HepG2 (cell line): ENCODE measurements around the gene MAMSTR. TPM values are rescaled to one million over a fixed set of nuclear protein-coding genes. Genes with fewer than 3 reads are reported as not detected.

Experiments
- ATAC-seq: fragments of 200-7000 bp; cut with Tn5 transposase; 3 replicates; pipeline ENCODE4 v1.9.1; 2020; ENCODE audit warnings: mild to moderate bottlenecking, moderate library complexity
- BruUV-seq: library from RNA; stranded (reverse); fragments of 400-500 nt; replicated peaks from 2 replicates; lab custom pipeline; 2021; lab: Mats Ljungman, UMichigan
- CTCF ChIA-PET: fragments of 300-600 bp; formaldehyde crosslinking; extraction: SDS; loops from one replicate; lab custom pipeline; 2021; ENCODE audit warnings: low total read pairs, inconsistent platforms, low intra/inter-chr PET ratio; lab: Yijun Ruan, JAX
- POLR2A ChIA-PET: fragments of 350-600 bp; sonication (Branson Sonifier 250); formaldehyde crosslinking; loops from one replicate; lab custom pipeline; 2020; ENCODE audit warnings: antibody characterized with exemption, inconsistent platforms; lab: Yijun Ruan, JAX
- DNase-seq: peaks from one replicate; pipeline ENCODE4 v3.0.0-alpha.2; 2015; ENCODE audit warnings: low spot score
- FAIRE-seq: peaks from 3 replicates; lab custom pipeline; 2011; peaks lifted over from hg19 to GRCh38; lab: Jason Lieb, UNC
- H2AFZ ChIP-seq: one replicate; pipeline ENCODE4 v1.6.1; 2011; ENCODE audit warnings: low read length, inconsistent platforms
- H3K27ac ChIP-seq: fragments of 300-600 bp; 3 replicates; pipeline ENCODE4 v1.8.0; 2011; ENCODE audit warnings: mixed run types, mild to moderate bottlenecking, mixed read lengths, low read length, inconsistent platforms; ENCODE audit not compliant: insufficient read depth; ENCODE audit errors: extremely low read length
- H3K27me3 ChIP-seq, 2 experiments: fragments of 200-600 bp in 1 of 2; 2 replicates in 1 of 2; 3 replicates in 1 of 2; pipeline versions ENCODE4 v1.6.0 to v1.8.0; 2011; ENCODE audit warnings: low read length in 2 of 2, mild to moderate bottlenecking in 2 of 2, moderate library complexity in 2 of 2, inconsistent platforms in 1 of 2; ENCODE audit not compliant: insufficient read depth in 2 of 2, control insufficient read depth in 1 of 2
- H3K36me3 ChIP-seq, 2 experiments: fragments of 200-600 bp in 1 of 2; replicated peaks in 1 of 2; 2 replicates in 1 of 2; 3 replicates in 1 of 2; pipeline versions ENCODE4 v1.5.1 to v1.8.0; 2011; ENCODE audit warnings: low read length in 2 of 2, inconsistent platforms in 1 of 2; ENCODE audit not compliant: insufficient read depth in 2 of 2, control insufficient read depth in 1 of 2
- H3K4me1 ChIP-seq: 2 replicates; pipeline ENCODE4 v1.5.1; 2012; ENCODE audit warnings: low read length, inconsistent platforms; ENCODE audit not compliant: insufficient read depth
- H3K4me2 ChIP-seq: 2 replicates; pipeline ENCODE4 v1.6.0; 2011; ENCODE audit warnings: low read depth, low read length, inconsistent platforms
- H3K4me3 ChIP-seq, 3 experiments: fragments of 200-600 bp in 1 of 3; sonication (generic), shearing (Covaris generic) in 1 of 3; replicated peaks in 1 of 3; 2 replicates each; pipeline ENCODE4 v1.5.1; 2011 to 2016; ENCODE audit warnings: low read length in 3 of 3, inconsistent platforms in 2 of 3, low read depth in 2 of 3, mild to moderate bottlenecking in 2 of 3, control low read depth in 1 of 3, mixed read lengths in 1 of 3; ENCODE audit not compliant: insufficient read depth in 1 of 3
- H3K79me2 ChIP-seq: one replicate; pipeline ENCODE4 v1.6.1; 2011; ENCODE audit warnings: low read length, inconsistent platforms; ENCODE audit not compliant: insufficient read depth
- H3K9ac ChIP-seq: 2 replicates; pipeline ENCODE4 v1.6.0; 2011; ENCODE audit warnings: mild to moderate bottlenecking, low read depth, low read length, inconsistent platforms; ENCODE audit not compliant: insufficient read depth
- H3K9me3 ChIP-seq: 2 replicates; pipeline ENCODE4 v1.5.1; 2012; ENCODE audit warnings: mild to moderate bottlenecking, low read length
- H4K20me1 ChIP-seq: 2 replicates; pipeline ENCODE4 v1.6.0; 2011; ENCODE audit warnings: inconsistent platforms, mild to moderate bottlenecking, low read length, moderate library complexity; ENCODE audit not compliant: insufficient read depth
- CREB1 ChIP-seq, 2 experiments: fragments of 450-650 bp in 1 of 2; IDR thresholded peaks; 2 replicates each; pipeline ENCODE4 v1.6.1; 2016 to 2017; ENCODE audit warnings: control low read depth in 1 of 2, mild to moderate bottlenecking in 1 of 2, missing compliant biosample characterization in 1 of 2, missing genetic modification characterization in 1 of 2
- CREM ChIP-seq, 2 experiments: sonication (generic) in 1 of 2; formaldehyde crosslinking in 1 of 2; IDR thresholded peaks; 2 replicates each; pipeline versions ENCODE4 v1.4.0 to v1.6.1; 2016 to 2020; ENCODE audit warnings: antibody characterized with exemption in 1 of 2, mild to moderate bottlenecking in 1 of 2, missing genetic modification reagents in 1 of 2
- ELF1 ChIP-seq: sonication (generic); formaldehyde crosslinking; IDR thresholded peaks from 2 replicates; pipeline ENCODE4 v1.4.0; 2020; ENCODE audit warnings: missing genetic modification reagents
- FOXA1 ChIP-seq, 2 experiments: fragments of 450-650 bp in 1 of 2; sonication (generic) in 1 of 2; formaldehyde crosslinking in 1 of 2; IDR thresholded peaks; 2 replicates each; pipeline versions ENCODE4 v1.4.0 to v1.6.1; 2016 to 2020; ENCODE audit warnings: missing genetic modification reagents in 1 of 2
- FOXA3 ChIP-seq: IDR thresholded peaks from 2 replicates; pipeline ENCODE4 v1.6.1; 2016; ENCODE audit warnings: missing genetic modification reagents, missing compliant biosample characterization
- GABPA ChIP-seq, 2 experiments: IDR thresholded peaks; 2 replicates each; pipeline ENCODE4 v1.6.1; 2011 to 2016; ENCODE audit warnings: low read depth in 2 of 2, low read length in 1 of 2, missing biosample characterization in 1 of 2, missing genetic modification characterization in 1 of 2
- HCFC1 ChIP-seq: fragments of 150-350 bp; IDR thresholded peaks from 2 replicates; pipeline ENCODE4 v1.6.1; 2014; ENCODE audit warnings: low read depth, low read length
- KLF6 ChIP-seq: IDR thresholded peaks from 2 replicates; pipeline ENCODE4 v1.8.0; 2016; ENCODE audit warnings: missing biosample characterization, missing genetic modification reagents
- MLLT10 ChIP-seq: sonication (generic); formaldehyde crosslinking; IDR thresholded peaks from 2 replicates; pipeline ENCODE4 v1.4.0; 2020; ENCODE audit warnings: missing genetic modification reagents
- NBN ChIP-seq: fragments of 450-650 bp; conservative IDR thresholded peaks from 2 replicates; pipeline ENCODE4 v1.6.1; 2017
- SUZ12 ChIP-seq: fragments of 150-350 bp; IDR thresholded peaks from 2 replicates; pipeline ENCODE4 v1.6.1; 2014; ENCODE audit warnings: low read depth, low read length
- THAP11 ChIP-seq: IDR thresholded peaks from 2 replicates; pipeline ENCODE4 v1.6.1; 2016; ENCODE audit warnings: missing biosample characterization, missing genetic modification reagents
- ZBTB10 ChIP-seq: sonication (generic); formaldehyde crosslinking; IDR thresholded peaks from 2 replicates; pipeline ENCODE4 v1.4.0; 2020; ENCODE audit warnings: missing genetic modification reagents, borderline replicate concordance
- ZBTB21 ChIP-seq: sonication (generic); formaldehyde crosslinking; IDR thresholded peaks from 2 replicates; pipeline ENCODE4 v1.4.0; 2020; ENCODE audit warnings: missing genetic modification reagents
- ZNF143 ChIP-seq: sonication (generic); formaldehyde crosslinking; IDR thresholded peaks from 2 replicates; pipeline ENCODE4 v1.4.0; 2020; ENCODE audit warnings: missing genetic modification reagents
- WGBS: methylation state at CpG from one replicate; pipeline ENCODE4 v1.1.6; 2017; ENCODE audit warnings: low lambda C conversion rate; 5-methylcytosine and 5-hydroxymethylcytosine counted together
- in situ Hi-C: cut with HindIII; loops from 2 replicates; pipeline ENCODE4 v1.10.0; 2017; ENCODE audit warnings: low pct_unique_long_range_greater_than_20kb; ENCODE audit not compliant: extremely low pct_ligation_motif_present
- intact Hi-C: fragments of 100-400 bp; cut with micrococcal nuclease; formaldehyde crosslinking; loops from one replicate; pipeline ENCODE4 v1.10.0; 2022; ENCODE audit not compliant: unreplicated experiment
- polyA plus RNA-seq, 8 experiments: library from polyadenylated mRNA; depleted of rRNA in 3 of 8; stranded (reverse) in 7 of 8; unstranded in 1 of 8; fragments of >200 nt; fragmentation: Illumina TruSeq in 4 of 8; extraction: Trizol in 4 of 8; gene quantifications; 2 replicates each; pipeline versions ENCODE4 v1.2.1 to v1.2.3, GENCODE V29; 2011 to 2016; ENCODE audit warnings: low read depth in 4 of 8, missing spikeins in 1 of 8, mixed read lengths in 1 of 8; ENCODE audit not compliant: insufficient read depth in 1 of 8
- total RNA-seq, 5 experiments: library from RNA; depleted of rRNA; stranded (reverse); fragments of >200 nt; fragmentation: Illumina TruSeq; extraction: Trizol; gene quantifications; 2 replicates each; pipeline ENCODE4 v1.2.3, GENCODE V29; 2016; ENCODE audit warnings: low read depth in 1 of 5
- TF ChIP-seq, protein P1 (sequence below): sonication (generic); formaldehyde crosslinking; IDR thresholded peaks from 2 replicates; pipeline ENCODE4 v1.5.0; 2020; ENCODE audit warnings: missing genetic modification reagents
- TF ChIP-seq, protein P2 (sequence below): IDR thresholded peaks from 2 replicates; pipeline ENCODE4 v1.6.1; 2016; ENCODE audit warnings: missing biosample characterization, missing genetic modification reagents, low read depth

Gene MAMSTR
- total and polyA plus RNA-seq, 2 of the 13 experiments (the other 11 are each of a cell fraction or from before 2014, with no cell fraction given) = 2.2 to 2.4 TPM

DNA sequence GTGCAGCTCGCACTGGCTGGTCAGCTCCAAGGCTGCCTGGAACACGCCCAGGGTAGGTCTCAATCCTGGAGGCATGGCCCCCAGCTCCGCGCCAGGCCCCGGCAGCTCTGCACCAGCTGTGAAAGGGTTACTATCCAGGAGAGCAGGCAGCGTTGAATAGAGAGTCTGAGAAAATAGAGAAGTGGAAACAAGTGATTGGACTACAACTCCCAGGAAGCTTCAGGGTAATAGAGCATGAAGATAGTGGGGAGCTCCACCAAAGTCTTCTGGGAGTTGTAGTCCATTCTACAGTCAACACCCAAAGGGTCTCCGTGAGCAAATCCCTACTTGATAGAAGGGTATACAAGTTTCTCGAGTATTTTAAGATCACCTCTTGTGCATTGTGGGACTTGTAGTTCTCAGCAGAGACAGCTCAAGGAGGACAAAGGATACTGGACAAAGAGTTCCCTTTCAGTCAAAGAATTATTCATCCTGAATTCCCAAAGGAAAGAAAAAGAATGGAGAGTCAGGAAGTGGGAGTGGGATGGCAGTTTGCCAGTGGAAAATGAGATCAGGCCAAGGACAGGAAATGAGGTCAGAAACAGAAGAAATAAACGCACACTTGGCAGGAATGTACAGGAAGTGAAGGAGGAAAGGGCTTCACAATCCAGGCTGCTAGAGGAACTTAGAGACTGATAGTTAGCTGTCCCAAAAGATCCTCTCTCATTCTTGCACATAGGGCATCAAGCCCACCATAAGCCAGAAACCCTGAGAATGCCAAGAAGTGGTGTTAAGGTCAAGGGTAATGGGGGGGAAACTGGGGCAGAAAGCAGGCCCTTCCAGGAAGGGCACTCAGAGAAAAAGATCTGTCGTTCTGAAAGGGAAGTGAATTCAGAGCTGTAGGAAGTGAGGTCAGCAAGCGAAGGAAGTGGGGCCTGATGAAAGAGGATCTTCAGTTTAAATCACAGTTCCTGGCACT is 5.5 kb upstream of the MAMSTR start:
- peak; percentile 47 for FAIRE-seq
- no peak for ATAC-seq
- no peak for TF ChIP-seq FOXA3 (CRISPR knock-in tag)
- TF ChIP-seq NBN = no peak
- TF ChIP-seq CREM (IDR thresholded peaks at IDR 0.05) = peak; percentile 64
- no peak for TF ChIP-seq CREM (CRISPR knock-in tag; IDR thresholded peaks at IDR 0.05)
- TF ChIP-seq SUZ12 = peak; percentile 83
- TF ChIP-seq THAP11 (CRISPR knock-in tag) = peak; percentile 99
- peak; percentile 93 for TF ChIP-seq ZNF143
- TF ChIP-seq GABPA (IDR thresholded peaks at IDR 0.05; ENCODE audit: low read depth, low read length) = 0 out of 2 replicates have a peak, but pooled peaks have one; percentile 7
- TF ChIP-seq GABPA (CRISPR knock-in tag; IDR thresholded peaks at IDR 0.05; ENCODE audit: low read depth) = peak; percentile 53
- TF ChIP-seq CREB1 (IDR thresholded peaks at IDR 0.05) = peak; percentile 5; the same call in 1 of the 2 replicates
- TF ChIP-seq CREB1 (CRISPR knock-in tag; IDR thresholded peaks at IDR 0.05) = peak; percentile 60
- TF ChIP-seq ELF1 = 0 out of 2 replicates have a peak, but pooled peaks have one; percentile 6
- peak; percentile 71; the same call in 1 of the 2 replicates for TF ChIP-seq ZBTB21
- no peak for TF ChIP-seq MLLT10 (CRISPR knock-in tag)
- TF ChIP-seq, protein P1, sequence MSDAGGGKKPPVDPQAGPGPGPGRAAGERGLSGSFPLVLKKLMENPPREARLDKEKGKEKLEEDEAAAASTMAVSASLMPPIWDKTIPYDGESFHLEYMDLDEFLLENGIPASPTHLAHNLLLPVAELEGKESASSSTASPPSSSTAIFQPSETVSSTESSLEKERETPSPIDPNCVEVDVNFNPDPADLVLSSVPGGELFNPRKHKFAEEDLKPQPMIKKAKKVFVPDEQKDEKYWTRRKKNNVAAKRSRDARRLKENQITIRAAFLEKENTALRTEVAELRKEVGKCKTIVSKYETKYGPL (CRISPR knock-in tag) = no peak
- TF ChIP-seq, protein P2, sequence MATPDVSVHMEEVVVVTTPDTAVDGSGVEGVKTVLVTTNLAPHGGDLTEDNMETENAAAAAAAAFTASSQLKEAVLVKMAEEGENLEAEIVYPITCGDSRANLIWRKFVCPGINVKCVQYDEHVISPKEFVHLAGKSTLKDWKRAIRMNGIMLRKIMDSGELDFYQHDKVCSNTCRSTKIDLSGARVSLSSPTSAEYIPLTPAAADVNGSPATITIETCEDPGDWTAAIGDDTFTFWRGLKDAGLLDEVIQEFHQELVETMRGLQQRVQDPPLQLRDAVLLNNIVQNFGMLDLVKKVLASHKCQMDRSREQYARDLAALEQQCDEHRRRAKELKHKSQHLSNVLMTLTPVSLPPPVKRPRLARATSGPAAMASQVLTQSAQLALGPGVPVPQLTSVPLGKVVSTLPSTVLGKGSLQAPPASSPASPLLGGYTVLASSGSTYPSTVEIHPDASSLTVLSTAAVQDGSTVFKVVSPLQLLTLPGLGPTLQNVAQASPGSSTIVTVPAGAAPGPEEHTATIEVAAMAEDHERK = no peak
- no peak for TF ChIP-seq FOXA1 (IDR thresholded peaks at IDR 0.05)
- TF ChIP-seq FOXA1 (CRISPR knock-in tag; IDR thresholded peaks at IDR 0.05) = no peak
- TF ChIP-seq ZBTB10 (CRISPR knock-in tag) = no peak
- TF ChIP-seq KLF6 (CRISPR knock-in tag) = no peak
- TF ChIP-seq HCFC1 = peak; percentile 89
- H3K27ac ChIP-seq = no peak overlapping the region
- no peak overlapping the region for H3K9ac ChIP-seq
- H3K4me1 ChIP-seq = peaks cover 21% of the 10 kb centered on the region
- in situ Hi-C loops (no loop called here), intact Hi-C loops (no loop called here)
- H3K79me2 ChIP-seq = no peaks in the 10 kb centered on the region
- no peaks in the 10 kb centered on the region for H3K27me3 ChIP-seq
- CTCF ChIA-PET = no interaction called here
- no peaks in the 10 kb centered on the region for H3K36me3 ChIP-seq
- WGBS = 74% methylated on average over 11 of the region's 11 CpGs
- H4K20me1 ChIP-seq = no peaks in the 10 kb centered on the region
- H3K9me3 ChIP-seq = no peaks in the 10 kb centered on the region
- DNase-seq = no peak
- POLR2A ChIA-PET = interaction anchor here (1.0 to 1.8 kb wide), 5 partner anchors 11 to 147 kb away, joined by 4 to 8 read pairs (median 4); partner anchors contain the start of gene PPP1R15A
- no peak overlapping the region for H3K4me2 ChIP-seq
- no peak overlapping the region for H2AFZ ChIP-seq
- H3K4me3 ChIP-seq = no peak overlapping the region
- no TSS peak for BruUV-seq
